ENCODE results near the gene HDGFL2. TPM values are rescaled to one million over a fixed set of nuclear protein-coding genes. Genes with fewer than 3 reads are reported as not detected.

HDGFL2 gene
- polyA plus RNA-seq, 1 donor from 2014 or later: 31.9 TPM

- Mint-ChIP-seq H3K27ac (no peak overlapping the region), H3K4me1 (peaks cover 0 to 11% (median 1%) of the 10 kb centered on the region in 3 donors), H3K27me3 (no peaks in the 10 kb centered on the region), H3K4me3 (peak overlapping the region; percentile 22 to 88 (median 79)), H3K36me3 (peaks cover 1% of the 10 kb centered on the region), H3K9me3 (no peaks in the 10 kb centered on the region)
Measured at GRCh38 chr19:4473763-4474513, 1.8 kb downstream of the HDGFL2 start.

GRCh38 chr19:4474514-4475022, 2.5 kb downstream of the HDGFL2 start:
- H3K4me1 Mint-ChIP-seq: peaks cover 0 to 11% (median 1%) of the 10 kb centered on the region in 3 donors
- no peak overlapping the region for H3K27ac Mint-ChIP-seq
- no peaks in the 10 kb centered on the region for H3K9me3 Mint-ChIP-seq
- peaks cover 1% of the 10 kb centered on the region for H3K36me3 Mint-ChIP-seq
- H3K27me3 Mint-ChIP-seq: no peaks in the 10 kb centered on the region
- H3K4me3 Mint-ChIP-seq: peak overlapping the region; percentile 22 to 88 (median 79)

DNA sequence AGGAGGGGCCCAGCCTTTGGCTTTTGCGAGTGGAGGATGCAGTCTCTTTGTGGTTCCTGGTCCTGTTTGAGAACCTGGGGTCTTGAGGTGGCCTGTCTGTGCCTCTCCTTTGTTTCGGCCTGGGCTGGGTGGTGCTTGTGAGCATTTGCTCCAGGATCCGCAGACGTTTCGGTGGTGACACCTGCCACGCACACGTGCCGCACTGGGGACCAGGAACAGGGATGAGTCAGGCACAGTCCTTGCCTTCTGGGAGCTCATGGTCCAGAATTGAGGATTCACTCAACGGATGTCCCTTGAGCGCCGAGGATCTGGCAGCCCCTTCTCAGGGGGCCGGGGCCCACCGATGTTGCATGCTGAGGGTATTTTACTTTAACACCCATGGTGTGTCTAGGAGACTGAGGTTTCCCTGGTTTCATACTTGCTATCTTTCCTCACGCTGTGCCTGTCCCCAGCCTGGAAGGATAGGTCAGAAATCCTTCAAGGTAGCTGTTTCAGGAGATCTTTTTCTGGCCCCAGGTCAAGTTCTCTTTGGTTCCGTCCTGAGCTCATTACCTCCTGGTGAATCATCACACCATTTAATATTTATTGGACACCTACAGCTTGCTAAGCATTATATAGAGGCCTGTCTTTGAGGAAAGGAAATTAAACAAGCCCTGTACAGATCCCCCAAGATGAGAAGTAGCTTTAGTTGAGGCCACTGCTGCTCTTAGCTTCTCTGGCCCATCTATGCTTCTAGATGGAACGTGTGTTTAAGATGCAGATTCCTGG, 5.1 kb downstream of the HDGFL2 start:
- H3K27ac Mint-ChIP-seq: peak overlapping the region in 1 of 3 donors; percentile 63

GRCh38 chr19:4482721-4483364, 10.7 kb downstream of the HDGFL2 start:
- Mint-ChIP-seq H3K36me3 (peaks cover 4% of the 10 kb centered on the region), H3K9me3 (no peaks in the 10 kb centered on the region), H3K27me3 (no peaks in the 10 kb centered on the region), H3K4me3 (no peak overlapping the region), H3K27ac (no peak overlapping the region), H3K4me1 (no peaks in the 10 kb centered on the region)

More for the DNA sequence above, 5.1 kb downstream of the HDGFL2 start:
- Mint-ChIP-seq H3K4me1 (peaks cover 0 to 8% (median 1%) of the 10 kb centered on the region in 3 donors), H3K27me3 (no peaks in the 10 kb centered on the region), H3K9me3 (no peaks in the 10 kb centered on the region), H3K36me3 (peaks cover 1% of the 10 kb centered on the region), H3K4me3 (peak overlapping the region in 1 of 4 donors; percentile 75)

DNA sequence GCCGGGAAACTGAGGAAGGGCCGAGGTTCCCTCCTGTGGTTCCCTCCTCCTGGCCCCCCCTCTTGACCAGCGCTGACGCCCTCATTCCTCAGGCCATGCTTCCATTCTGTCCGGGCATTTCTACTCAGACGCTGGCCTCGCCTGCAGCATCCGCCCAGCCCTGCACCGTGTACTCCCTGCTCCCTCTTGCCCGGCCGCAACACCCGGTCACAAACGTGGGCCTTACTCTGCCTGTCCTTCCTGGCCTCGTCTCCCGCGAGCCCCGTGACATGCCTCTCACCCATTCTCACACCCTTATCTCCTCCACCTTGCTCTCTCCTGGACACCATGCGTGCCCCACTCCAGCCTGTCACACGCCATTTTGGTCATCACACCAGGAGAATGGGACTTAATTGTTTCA, 11.3 kb downstream of the HDGFL2 start:
- Mint-ChIP-seq H3K27me3 (no peaks in the 10 kb centered on the region), H3K27ac (no peak overlapping the region), H3K36me3 (peaks cover 5% of the 10 kb centered on the region), H3K9me3 (no peaks in the 10 kb centered on the region), H3K4me3 (peak overlapping the region in 1 of 4 donors; percentile 70), H3K4me1 (no peaks in the 10 kb centered on the region)

- Mint-ChIP-seq H3K9me3 (no peaks in the 10 kb centered on the region), H3K27ac (peak overlapping the region in 1 of 3 donors; percentile 27), H3K4me3 (no peak overlapping the region), H3K27me3 (no peaks in the 10 kb centered on the region), H3K4me1 (no peaks in the 10 kb centered on the region), H3K36me3 (peaks cover 8% of the 10 kb centered on the region)
Measured at GRCh38 chr19:4487572-4487971, 15.5 kb downstream of the HDGFL2 start.

GRCh38 chr19:4488496-4488895, 16.4 kb downstream of the HDGFL2 start:
- Mint-ChIP-seq H3K36me3 (peaks cover 8% of the 10 kb centered on the region), H3K4me3 (no peak overlapping the region), H3K4me1 (no peaks in the 10 kb centered on the region), H3K27ac (no peak overlapping the region), H3K27me3 (no peaks in the 10 kb centered on the region), H3K9me3 (no peaks in the 10 kb centered on the region)

DNA sequence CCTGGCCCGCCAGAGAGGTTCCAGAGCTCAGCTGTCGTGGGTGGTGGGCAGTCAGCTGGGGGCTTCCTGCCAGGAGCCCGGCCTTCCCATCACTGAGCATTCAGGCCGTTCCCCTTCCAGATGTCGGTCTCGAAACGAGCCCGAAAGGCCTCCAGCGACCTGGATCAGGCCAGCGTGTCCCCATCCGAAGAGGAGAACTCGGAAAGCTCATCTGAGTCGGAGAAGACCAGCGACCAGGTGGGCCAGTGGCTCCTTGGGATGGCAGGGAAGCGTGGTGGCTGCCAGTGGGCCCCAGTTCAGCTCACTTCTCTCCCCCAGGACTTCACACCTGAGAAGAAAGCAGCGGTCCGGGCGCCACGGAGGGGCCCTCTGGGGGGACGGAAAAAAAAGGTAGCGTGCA, 19.3 kb downstream of the HDGFL2 start:
- no peaks in the 10 kb centered on the region for H3K4me1 Mint-ChIP-seq
- no peak overlapping the region for H3K4me3 Mint-ChIP-seq
- H3K9me3 Mint-ChIP-seq: no peaks in the 10 kb centered on the region
- no peak overlapping the region for H3K27ac Mint-ChIP-seq
- peaks cover 8% of the 10 kb centered on the region for H3K36me3 Mint-ChIP-seq
- H3K27me3 Mint-ChIP-seq: no peaks in the 10 kb centered on the region

- H3K27me3 Mint-ChIP-seq: no peaks in the 10 kb centered on the region
- no peak overlapping the region for H3K4me3 Mint-ChIP-seq
- no peaks in the 10 kb centered on the region for H3K9me3 Mint-ChIP-seq
- no peak overlapping the region for H3K27ac Mint-ChIP-seq
- H3K36me3 Mint-ChIP-seq: peaks cover 5% of the 10 kb centered on the region
- H3K4me1 Mint-ChIP-seq: no peaks in the 10 kb centered on the region
Measured at GRCh38 chr19:4492337-4493103, 20.4 kb downstream of the HDGFL2 start.

GRCh38 chr19:4493104-4493928, 21.2 kb downstream of the HDGFL2 start:
- no peaks in the 10 kb centered on the region for H3K27me3 Mint-ChIP-seq
- no peak overlapping the region for H3K4me3 Mint-ChIP-seq
- H3K4me1 Mint-ChIP-seq: no peaks in the 10 kb centered on the region
- peaks cover 4% of the 10 kb centered on the region for H3K36me3 Mint-ChIP-seq
- H3K9me3 Mint-ChIP-seq: no peaks in the 10 kb centered on the region
- H3K27ac Mint-ChIP-seq: no peak overlapping the region

DNA sequence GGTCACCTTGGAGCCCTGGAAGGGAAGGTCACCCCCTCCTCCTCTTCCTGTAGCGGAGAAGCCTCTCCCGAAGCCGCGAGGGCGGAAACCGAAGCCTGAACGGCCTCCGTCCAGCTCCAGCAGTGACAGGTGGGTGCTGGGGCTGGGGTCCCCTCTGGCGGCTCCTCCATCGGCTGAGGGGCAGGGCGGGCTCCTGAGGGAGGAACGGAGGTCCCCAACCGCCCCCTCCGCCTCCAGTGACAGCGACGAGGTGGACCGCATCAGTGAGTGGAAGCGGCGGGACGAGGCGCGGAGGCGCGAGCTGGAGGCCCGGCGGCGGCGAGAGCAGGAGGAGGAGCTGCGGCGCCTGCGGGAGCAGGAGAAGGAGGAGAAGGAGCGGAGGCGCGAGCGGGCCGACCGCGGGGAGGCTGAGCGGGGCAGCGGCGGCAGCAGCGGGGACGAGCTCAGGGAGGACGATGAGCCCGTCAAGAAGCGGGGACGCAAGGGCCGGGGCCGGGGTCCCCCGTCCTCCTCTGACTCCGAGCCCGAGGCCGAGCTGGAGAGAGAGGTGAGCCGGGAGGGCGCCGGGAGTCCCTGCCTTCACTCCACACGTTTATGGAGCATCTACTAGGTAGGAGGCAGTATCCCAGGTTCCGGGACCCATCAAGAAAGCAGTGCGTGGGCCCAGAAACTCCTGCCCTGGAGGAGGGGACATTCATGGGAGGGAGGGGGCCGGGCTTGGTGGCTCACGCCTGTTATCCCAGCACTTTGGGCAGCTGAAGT, 22.0 kb downstream of the HDGFL2 start:
- Mint-ChIP-seq H3K27ac (no peak overlapping the region), H3K36me3 (peaks cover 2% of the 10 kb centered on the region), H3K4me1 (no peaks in the 10 kb centered on the region), H3K27me3 (no peaks in the 10 kb centered on the region), H3K9me3 (no peaks in the 10 kb centered on the region), H3K4me3 (no peak overlapping the region)

GRCh38 chr19:4494691-4495064, 22.6 kb downstream of the HDGFL2 start:
- Mint-ChIP-seq H3K9me3 (no peaks in the 10 kb centered on the region), H3K27me3 (no peaks in the 10 kb centered on the region), H3K4me3 (peak overlapping the region in 1 of 4 donors; percentile 28), H3K36me3 (peaks cover 2% of the 10 kb centered on the region), H3K27ac (no peak overlapping the region), H3K4me1 (no peaks in the 10 kb centered on the region)

DNA sequence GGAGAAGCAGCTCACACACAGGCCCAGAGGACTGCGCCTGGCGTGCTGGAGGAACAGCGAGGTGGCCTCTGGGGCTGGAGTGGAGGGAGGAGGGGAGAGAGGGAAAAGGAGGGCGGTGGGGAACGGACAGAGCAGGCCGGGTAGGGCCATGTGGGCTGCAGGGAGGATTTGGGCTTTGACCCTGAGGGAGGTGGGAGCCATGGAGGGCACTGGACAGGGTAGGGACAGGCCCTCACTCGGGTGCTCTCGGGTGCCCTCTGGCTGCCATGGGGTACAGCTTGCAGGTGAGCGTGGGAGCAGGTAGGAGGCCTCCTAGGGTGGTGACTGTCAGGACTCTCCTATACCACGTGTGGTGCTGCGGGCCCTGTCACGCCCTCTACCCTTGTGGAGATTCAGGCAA, 23.4 kb downstream of the HDGFL2 start:
- Mint-ChIP-seq H3K9me3 (no peaks in the 10 kb centered on the region), H3K27me3 (no peaks in the 10 kb centered on the region), H3K4me3 (no peak overlapping the region), H3K36me3 (no peaks in the 10 kb centered on the region), H3K27ac (no peak overlapping the region), H3K4me1 (no peaks in the 10 kb centered on the region)

Data from IgD-negative memory B cell (primary cell).